ENCODE measurements around the gene ETFA. TPM values are rescaled to one million over a fixed set of nuclear protein-coding genes. Genes with fewer than 3 reads are reported as not detected.
"Not testable (repeated sequence)": the region's sequence is repeated elsewhere in the genome, so short reads cannot be mapped to it uniquely, and the experiment has no call there.

ETFA gene
- total RNA-seq, 2 experiments from 2014 or later, result 166 to 168 TPM

- H3K9me3 Mint-ChIP-seq, result no peaks in the 10 kb centered on the region
- H3K27ac Mint-ChIP-seq, result no peak overlapping the region
Measured at GRCh38 chr15:76285241-76285825, 25.9 kb downstream of the ETFA start.

GRCh38 chr15:76282465-76282864, 28.8 kb downstream of the ETFA start:
- Mint-ChIP-seq H3K4me1 (peaks cover 16% of the 10 kb centered on the region), H3K27ac (no peak overlapping the region), H3K9me3 (no peaks in the 10 kb centered on the region)

More at GRCh38 chr15:76285241-76285825, 25.9 kb downstream of the ETFA start:
- DNase-seq, result no peak
- Mint-ChIP-seq H3K27me3 (no peaks in the 10 kb centered on the region), H3K36me3 (peaks cover 31% of the 10 kb centered on the region), H3K4me3 (no peak overlapping the region), H3K4me1 (peaks cover 16% of the 10 kb centered on the region)

GRCh38 chr15:76278651-76279050, 32.6 kb downstream of the ETFA start:
- Mint-ChIP-seq H3K4me1 (no peaks in the 10 kb centered on the region), H3K4me3 (no peak overlapping the region), H3K27me3 (no peaks in the 10 kb centered on the region), H3K36me3 (peaks cover 50% of the 10 kb centered on the region), H3K27ac (no peak overlapping the region), H3K9me3 (no peaks in the 10 kb centered on the region)
- no peak for DNase-seq

More at GRCh38 chr15:76282465-76282864, 28.8 kb downstream of the ETFA start:
- no peak overlapping the region for H3K4me3 Mint-ChIP-seq
- H3K27me3 Mint-ChIP-seq, result no peaks in the 10 kb centered on the region
- H3K36me3 Mint-ChIP-seq, result peaks cover 50% of the 10 kb centered on the region
- DNase-seq, result no peak

- no peaks in the 10 kb centered on the region for H3K4me1 Mint-ChIP-seq
- peaks cover 52% of the 10 kb centered on the region for H3K36me3 Mint-ChIP-seq
- peaks cover 3% of the 10 kb centered on the region for H3K9me3 Mint-ChIP-seq
- no peak for DNase-seq
- no peak overlapping the region for H3K27ac Mint-ChIP-seq
- no peak overlapping the region for H3K4me3 Mint-ChIP-seq
- H3K27me3 Mint-ChIP-seq, result no peaks in the 10 kb centered on the region
Measured at GRCh38 chr15:76274821-76275220, 36.4 kb downstream of the ETFA start.

- Mint-ChIP-seq H3K4me1 (no peaks in the 10 kb centered on the region), H3K9me3 (peaks cover 9% of the 10 kb centered on the region), H3K4me3 (no peak overlapping the region), H3K27ac (no peak overlapping the region), H3K27me3 (no peaks in the 10 kb centered on the region), H3K36me3 (peaks cover 55% of the 10 kb centered on the region)
- no peak for DNase-seq
Measured at GRCh38 chr15:76274226-76274625, 37.0 kb downstream of the ETFA start.

GRCh38 chr15:76270876-76271275, 40.4 kb downstream of the ETFA start:
- H3K27ac Mint-ChIP-seq, result no peak overlapping the region
- no peak for DNase-seq
- no peak overlapping the region for H3K4me3 Mint-ChIP-seq
- H3K4me1 Mint-ChIP-seq, result no peaks in the 10 kb centered on the region
- H3K9me3 Mint-ChIP-seq, result peaks cover 13% of the 10 kb centered on the region
- H3K36me3 Mint-ChIP-seq, result peaks cover 66% of the 10 kb centered on the region
- no peaks in the 10 kb centered on the region for H3K27me3 Mint-ChIP-seq

- Mint-ChIP-seq H3K27me3 (no peaks in the 10 kb centered on the region), H3K4me3 (no peak overlapping the region), H3K36me3 (peaks cover 90% of the 10 kb centered on the region), H3K27ac (no peak overlapping the region), H3K9me3 (peaks cover 32% of the 10 kb centered on the region), H3K4me1 (no peaks in the 10 kb centered on the region)
- no peak for DNase-seq
Measured at GRCh38 chr15:76267077-76267476, 44.2 kb downstream of the ETFA start.

- not testable (repeated sequence) for H3K4me3 Mint-ChIP-seq, DNase-seq, H3K4me1 Mint-ChIP-seq, H3K27me3 Mint-ChIP-seq, H3K27ac Mint-ChIP-seq
- Mint-ChIP-seq H3K36me3 (peaks cover 91% of the 10 kb centered on the region), H3K9me3 (peaks cover 32% of the 10 kb centered on the region)
Measured at GRCh38 chr15:76265769-76266168, 45.5 kb downstream of the ETFA start.

GRCh38 chr15:76260246-76260938, 50.9 kb downstream of the ETFA start:
- Mint-ChIP-seq H3K4me1 (no peaks in the 10 kb centered on the region), H3K4me3 (no peak overlapping the region), H3K27me3 (no peaks in the 10 kb centered on the region), H3K36me3 (peaks cover 76% of the 10 kb centered on the region), H3K9me3 (peaks cover 16% of the 10 kb centered on the region), H3K27ac (no peak overlapping the region)
- no peak for DNase-seq

- no peaks in the 10 kb centered on the region for H3K27me3 Mint-ChIP-seq
- H3K4me1 Mint-ChIP-seq, result no peaks in the 10 kb centered on the region
- DNase-seq, result no peak
- no peak overlapping the region for H3K4me3 Mint-ChIP-seq
- H3K9me3 Mint-ChIP-seq, result peaks cover 12% of the 10 kb centered on the region
- H3K36me3 Mint-ChIP-seq, result peaks cover 66% of the 10 kb centered on the region
- no peak overlapping the region for H3K27ac Mint-ChIP-seq
Measured at GRCh38 chr15:76259392-76259791, 51.9 kb downstream of the ETFA start.

- H3K27ac Mint-ChIP-seq, result no peak overlapping the region
- H3K27me3 Mint-ChIP-seq, result no peaks in the 10 kb centered on the region
- H3K4me3 Mint-ChIP-seq, result no peak overlapping the region
- H3K4me1 Mint-ChIP-seq, result no peaks in the 10 kb centered on the region
- H3K36me3 Mint-ChIP-seq, result peaks cover 58% of the 10 kb centered on the region
- peaks cover 6% of the 10 kb centered on the region for H3K9me3 Mint-ChIP-seq
- no peak for DNase-seq
Measured at GRCh38 chr15:76258460-76258859, 52.8 kb downstream of the ETFA start.

- Mint-ChIP-seq H3K4me3 (no peak overlapping the region), H3K9me3 (no peaks in the 10 kb centered on the region), H3K27me3 (no peaks in the 10 kb centered on the region), H3K27ac (no peak overlapping the region), H3K36me3 (peaks cover 20% of the 10 kb centered on the region), H3K4me1 (no peaks in the 10 kb centered on the region)
- no peak for DNase-seq
Measured at GRCh38 chr15:76253691-76254473, 57.4 kb downstream of the ETFA start.

- Mint-ChIP-seq H3K4me1 (no peaks in the 10 kb centered on the region), H3K9me3 (no peaks in the 10 kb centered on the region), H3K36me3 (peaks cover 8% of the 10 kb centered on the region), H3K4me3 (no peak overlapping the region), H3K27me3 (no peaks in the 10 kb centered on the region), H3K27ac (no peak overlapping the region)
- DNase-seq, result no peak
Measured at GRCh38 chr15:76252249-76252648, 59.0 kb downstream of the ETFA start.

- no peaks in the 10 kb centered on the region for H3K4me1 Mint-ChIP-seq
- H3K4me3 Mint-ChIP-seq, result no peak overlapping the region
- DNase-seq, result no peak
- no peaks in the 10 kb centered on the region for H3K27me3 Mint-ChIP-seq
- H3K9me3 Mint-ChIP-seq, result no peaks in the 10 kb centered on the region
- peaks cover 6% of the 10 kb centered on the region for H3K36me3 Mint-ChIP-seq
- H3K27ac Mint-ChIP-seq, result no peak overlapping the region
Measured at GRCh38 chr15:76251717-76252116, 59.6 kb downstream of the ETFA start.

- Mint-ChIP-seq H3K27ac (no peak overlapping the region), H3K4me1 (no peaks in the 10 kb centered on the region), H3K27me3 (no peaks in the 10 kb centered on the region)
Measured at GRCh38 chr15:76245072-76245610, 66.1 kb downstream of the ETFA start.

More at GRCh38 chr15:76245072-76245610, 66.1 kb downstream of the ETFA start:
- Mint-ChIP-seq H3K4me3 (no peak overlapping the region), H3K9me3 (no peaks in the 10 kb centered on the region), H3K36me3 (peaks cover 10% of the 10 kb centered on the region)
- no peak for DNase-seq

Data from activated naive CD8-positive, alpha-beta T cell treated with anti-CD3 and anti-CD28 coated beads for 36 hours (primary cell).